PC-9 (cell line): ENCODE measurements around the gene KLHL25. TPM values are rescaled to one million over a fixed set of nuclear protein-coding genes. Genes with fewer than 3 reads are reported as not detected.

ENCODE experiments used
- BruUV-seq: library from RNA; stranded (reverse); fragments of 400-500 nt; replicated peaks from 2 replicates; lab custom pipeline; 2021; lab: Mats Ljungman, UMichigan
- CTCF ChIA-PET: fragments of 300-600 bp; sonication (Branson Sonifier 250); formaldehyde crosslinking; loops from one replicate; lab custom pipeline; 2022; ENCODE audit warnings: antibody characterized with exemption; lab: Charles Lee
- POLR2A ChIA-PET: fragments of 300-600 bp; sonication (Branson Sonifier 250); formaldehyde crosslinking; loops from one replicate; lab custom pipeline; 2022; ENCODE audit warnings: antibody characterized with exemption; ENCODE audit not compliant: unreplicated experiment; lab: Charles Lee
- DNase-seq, 2 experiments: peaks; one replicate each; pipeline versions ENCODE4 v3.0.0 to v3.0.0-alpha.2; 2015 to 2022; ENCODE audit warnings: mixed read lengths in 1 of 2
- H2AFZ ChIP-seq: fragments of 200-600 bp; sonication (generic); 2 replicates; pipeline ENCODE4 v1.8.1; 2017; ENCODE audit warnings: antibody characterized with exemption
- H3F3A ChIP-seq: fragments of 200-600 bp; sonication (generic); 2 replicates; pipeline ENCODE4 v1.8.1; 2017; ENCODE audit warnings: antibody characterized with exemption, mild to moderate bottlenecking, low read depth; ENCODE audit not compliant: insufficient read depth
- H3K27ac ChIP-seq: fragments of 200-600 bp; sonication (generic); 2 replicates; pipeline ENCODE4 v1.6.1; 2016; ENCODE audit warnings: mixed run types
- H3K27me3 ChIP-seq: fragments of 200-600 bp; sonication (generic); 2 replicates; pipeline ENCODE4 v1.6.1; 2016; ENCODE audit warnings: low read depth, mixed run types; ENCODE audit not compliant: insufficient read depth
- H3K36me3 ChIP-seq: fragments of 200-600 bp; sonication (generic); 2 replicates; pipeline ENCODE4 v1.6.1; 2016; ENCODE audit warnings: low read depth, mixed run types
- H3K4me1 ChIP-seq: fragments of 200-600 bp; sonication (generic); replicated peaks from 2 replicates; pipeline ENCODE4 v1.6.1; 2016; ENCODE audit warnings: mixed run types; ENCODE audit not compliant: insufficient read depth
- H3K4me2 ChIP-seq: fragments of 200-600 bp; sonication (generic); 2 replicates; pipeline ENCODE4 v1.6.1; 2017; ENCODE audit warnings: mixed run types
- H3K4me3 ChIP-seq: fragments of 200-600 bp; sonication (generic); 2 replicates; pipeline ENCODE4 v1.6.1; 2016; ENCODE audit warnings: mixed run types
- H3K79me2 ChIP-seq: fragments of 200-600 bp; sonication (generic); 2 replicates; pipeline ENCODE4 v1.6.1; 2017; ENCODE audit warnings: low read depth, mixed run types
- H3K9me2 ChIP-seq: fragments of 200-600 bp; sonication (generic); 2 replicates; pipeline ENCODE4 v1.8.1; 2017; ENCODE audit warnings: mild to moderate bottlenecking; ENCODE audit not compliant: insufficient read depth
- H3K9me3 ChIP-seq: fragments of 200-600 bp; sonication (generic); 2 replicates; pipeline ENCODE4 v1.8.1; 2016; ENCODE audit warnings: low read depth; ENCODE audit not compliant: insufficient read depth
- H4K20me1 ChIP-seq: fragments of 200-600 bp; sonication (generic); 2 replicates; pipeline ENCODE4 v1.8.1; 2017; ENCODE audit not compliant: insufficient read depth
- CTCF ChIP-seq: fragments of 200-600 bp; sonication (generic); conservative IDR thresholded peaks from 2 replicates; pipeline ENCODE4 v1.6.1; 2017; ENCODE audit warnings: mixed run types, antibody characterized with exemption, mild to moderate bottlenecking, moderate library complexity
- EZH2 ChIP-seq: fragments of 200-600 bp; sonication (generic); IDR thresholded peaks from 2 replicates; pipeline ENCODE4 v1.8.0; 2017; ENCODE audit warnings: antibody characterized with exemption, low read depth
- intact Hi-C: fragments of 100-400 bp; cut with micrococcal nuclease; formaldehyde crosslinking; loops from one replicate; pipeline ENCODE4 v1.10.0; 2022; ENCODE audit not compliant: unreplicated experiment
- total RNA-seq: library from RNA; stranded (reverse); gene quantifications from 2 replicates; pipeline ENCODE4 v1.2.3, GENCODE V29; 2021

Gene KLHL25
- total RNA-seq, 1 experiment from 2014 or later, result 5.3 TPM

GRCh38 chr15:85726454-85726853, 68.3 kb downstream of the KLHL25 start:
- H3K4me3 ChIP-seq, result no peak overlapping the region
- no peaks in the 10 kb centered on the region for H3K4me1 ChIP-seq
- H3K36me3 ChIP-seq, result peaks cover 33% of the 10 kb centered on the region
- H2AFZ ChIP-seq, result no peak overlapping the region
- H4K20me1 ChIP-seq, result no peaks in the 10 kb centered on the region
- H3K27ac ChIP-seq, result no peak overlapping the region
- intact Hi-C loops, result loop anchor here (10.0 kb wide), 1 partner anchor 432 kb away; no protein-coding TSS in a partner anchor
- H3K79me2 ChIP-seq, result no peaks in the 10 kb centered on the region
- H3K27me3 ChIP-seq, result no peaks in the 10 kb centered on the region
- ChIA-PET POLR2A (no interaction called here), CTCF (no interaction called here)
- TF ChIP-seq EZH2 (no peak), CTCF (no peak)
- no peak overlapping the region for H3K4me2 ChIP-seq
- DNase-seq, result no peak
- H3K9me3 ChIP-seq, result no peaks in the 10 kb centered on the region
- H3F3A ChIP-seq, result peaks cover 23% of the 10 kb centered on the region; the same call in 1 of the 2 replicates
- BruUV-seq, result no TSS peak
- H3K9me2 ChIP-seq, result no peaks in the 10 kb centered on the region

GRCh38 chr15:85725564-85725963, 69.2 kb downstream of the KLHL25 start:
- Histone ChIP-seq H3K4me2 (no peak overlapping the region), H3K27ac (no peak overlapping the region), H3F3A (peaks cover 23% of the 10 kb centered on the region; the same call in 1 of the 2 replicates), H3K4me3 (no peak overlapping the region), H3K79me2 (no peaks in the 10 kb centered on the region), H3K27me3 (no peaks in the 10 kb centered on the region), H3K4me1 (no peaks in the 10 kb centered on the region), H3K9me3 (no peaks in the 10 kb centered on the region), H3K9me2 (no peaks in the 10 kb centered on the region), H3K36me3 (peaks cover 28% of the 10 kb centered on the region; the same call in 1 of the 2 replicates), H4K20me1 (no peaks in the 10 kb centered on the region), H2AFZ (no peak overlapping the region)
- TF ChIP-seq EZH2 (no peak), CTCF (no peak)
- intact Hi-C loops, result loop anchor here (10.0 kb wide), 1 partner anchor 431 kb away; no protein-coding TSS in a partner anchor
- BruUV-seq, result no TSS peak
- ChIA-PET POLR2A (no interaction called here), CTCF (no interaction called here)
- DNase-seq, result no peak

- H3K9me2 ChIP-seq, result no peaks in the 10 kb centered on the region
- ChIA-PET POLR2A (no interaction called here), CTCF (no interaction called here)
- H4K20me1 ChIP-seq, result no peaks in the 10 kb centered on the region
- no peaks in the 10 kb centered on the region for H3K9me3 ChIP-seq
- no peaks in the 10 kb centered on the region for H3K27me3 ChIP-seq
- TF ChIP-seq EZH2 (no peak), CTCF (no peak)
- H3K27ac ChIP-seq, result no peak overlapping the region
- intact Hi-C loops, result loop anchor here (10.0 kb wide), 1 partner anchor 430 kb away; no protein-coding TSS in a partner anchor
- no peak overlapping the region for H3K4me2 ChIP-seq
- DNase-seq, result no peak
- no peaks in the 10 kb centered on the region for H3K79me2 ChIP-seq
- H3K4me1 ChIP-seq, result no peaks in the 10 kb centered on the region
- H2AFZ ChIP-seq, result no peak overlapping the region
- no TSS peak for BruUV-seq
- no peak overlapping the region for H3K4me3 ChIP-seq
- H3K36me3 ChIP-seq, result peaks cover 25% of the 10 kb centered on the region; the same call in 1 of the 2 replicates
- peaks cover 22% of the 10 kb centered on the region; the same call in 1 of the 2 replicates for H3F3A ChIP-seq
Observed at GRCh38 chr15:85725019-85725418, 69.7 kb downstream of the KLHL25 start.
